ENCODE results near the gene IL21R. TPM values are rescaled to one million over a fixed set of nuclear protein-coding genes. Genes with fewer than 3 reads are reported as not detected.

Gene IL21R
- total and polyA plus RNA-seq, 10 of the 15 experiments (the other 5 are each of a cell fraction or from before 2014, with no cell fraction given), result 5.3 to 138 (median 82.5) TPM

- intact Hi-C loops (cut with micrococcal nuclease; ENCODE audit: unreplicated experiment), result no loop called here
- in situ Hi-C loops (cut with MboI), result loop anchor here (25.0 kb wide), 1 partner anchor 1522 kb away; no protein-coding TSS in a partner anchor
- TF ChIP-seq BCL11A (IDR thresholded peaks at IDR 0.05; ENCODE audit: low read depth, low read length) (no peak), POLR2AphosphoS2 (IDR thresholded peaks at IDR 0.05; ENCODE audit: low read depth, low read length) (no peak), ZNF217 (IDR thresholded peaks at IDR 0.05) (no peak), FOXK2 (IDR thresholded peaks at IDR 0.05) (no peak), SMARCA5 (IDR thresholded peaks at IDR 0.05) (no peak)
- Histone ChIP-seq H2AFZ (ENCODE audit: control insufficient read depth, low read depth, low read length) (no peak overlapping the region), H3K27ac (ENCODE audit: control insufficient read depth, insufficient read depth) (no peak overlapping the region), H3K9ac (ENCODE audit: control insufficient read depth, insufficient read depth, low read length) (no peak overlapping the region), H3K9me3 (replicated peaks; ENCODE audit: control insufficient read depth, insufficient read depth, low read length) (no peaks in the 10 kb centered on the region), H4K20me1 (ENCODE audit: control insufficient read depth, insufficient read depth) (no peaks in the 10 kb centered on the region), H3K36me3 (ENCODE audit: control insufficient read depth in 2 of 2, insufficient read depth in 2 of 2, low read length in 1 of 2) (peaks cover 5 to 43% of the 10 kb centered on the region in 2 experiments; a peak in 3 of 4 replicates), H3K4me1 (ENCODE audit: control insufficient read depth, insufficient read depth, low read length) (no peaks in the 10 kb centered on the region), H3K4me3 (no peak overlapping the region), H3K79me2 (ENCODE audit: control insufficient read depth, insufficient read depth, low read length) (no peaks in the 10 kb centered on the region), H3K27me3 (replicated peaks in 1 of 2; ENCODE audit: control insufficient read depth in 2 of 2, insufficient read depth in 2 of 2, low read length in 1 of 2) (no peaks in the 10 kb centered on the region), H3K4me2 (ENCODE audit: control insufficient read depth, insufficient read depth) (no peak overlapping the region)
- ChIA-PET POLR2A (no interaction called here), RAD21 (ENCODE audit: unreplicated experiment) (no interaction called here), SMC1A (ENCODE audit: uncharacterized antibody, unreplicated experiment) (interaction anchor here (1.1 kb wide), 1 partner anchor 14 kb away, joined by 4 read pairs; no protein-coding TSS in a partner anchor), CTCF (interaction anchor here (3.6 kb wide), 1 partner anchor 125 kb away, joined by 17 read pairs; no protein-coding TSS in a partner anchor)
- FAIRE-seq, result no peak
- WGBS (ENCODE audit: insufficient coverage, insufficient replicate concordance, low lambda C conversion rate, missing lambda C conversion rate), result 92% methylated on average over 4 of the region's 4 CpGs
- ATAC-seq, result no peak
- no peak for DNase-seq (ENCODE audit: low read depth, low spot score)
- BruUV-seq (replicated peaks), result no TSS peak
Measured at GRCh38 chr16:27359051-27359450, 42.9 kb upstream of the IL21R start.

GRCh38 chr16:27359615-27360014 lies 42.4 kb upstream of the IL21R start:
- no peaks in the 10 kb centered on the region for H3K79me2 ChIP-seq (ENCODE audit: control insufficient read depth, insufficient read depth, low read length)
- FAIRE-seq, result no peak
- H4K20me1 ChIP-seq (ENCODE audit: control insufficient read depth, insufficient read depth), result no peaks in the 10 kb centered on the region
- intact Hi-C loops (cut with micrococcal nuclease; ENCODE audit: unreplicated experiment) (no loop called here), in situ Hi-C loops (cut with MboI) (loop anchor here (25.0 kb wide), 1 partner anchor 1522 kb away; no protein-coding TSS in a partner anchor)
- RAD21 ChIA-PET (ENCODE audit: unreplicated experiment), result no interaction called here
- H3K27ac ChIP-seq (ENCODE audit: control insufficient read depth, insufficient read depth), result no peak overlapping the region
- no peak overlapping the region for H2AFZ ChIP-seq (ENCODE audit: control insufficient read depth, low read depth, low read length)
- CTCF ChIA-PET, result interaction anchor here (3.6 kb wide), 1 partner anchor 125 kb away, joined by 17 read pairs; no protein-coding TSS in a partner anchor
- TF ChIP-seq EGR1 (IDR thresholded peaks at IDR 0.05; ENCODE audit: borderline replicate concordance in 1 of 2, low read depth in 2 of 2, low read length in 2 of 2) (no peak), POLR2AphosphoS5 (IDR thresholded peaks at IDR 0.05; ENCODE audit: low read length) (no peak), MTA2 (IDR thresholded peaks at IDR 0.05; ENCODE audit: low read depth) (no peak), IRF4 (IDR thresholded peaks at IDR 0.05; ENCODE audit: low read depth, low read length) (no peak), CREB1 (IDR thresholded peaks at IDR 0.05; ENCODE audit: low read depth) (no peak), E2F4 (IDR thresholded peaks at IDR 0.05; ENCODE audit: low read depth, low read length) (no peak), HCFC1 (IDR thresholded peaks at IDR 0.05; ENCODE audit: low read length) (no peak), CHD4 (IDR thresholded peaks at IDR 0.05) (no peak), CHD2 (IDR thresholded peaks at IDR 0.05; ENCODE audit: borderline replicate concordance, low read depth, low read length) (no peak), GABPA (IDR thresholded peaks at IDR 0.05; ENCODE audit: low read depth) (no peak), ATF7 (IDR thresholded peaks at IDR 0.05; ENCODE audit: low read depth) (no peak)
- TF ChIP-seq, protein P1, sequence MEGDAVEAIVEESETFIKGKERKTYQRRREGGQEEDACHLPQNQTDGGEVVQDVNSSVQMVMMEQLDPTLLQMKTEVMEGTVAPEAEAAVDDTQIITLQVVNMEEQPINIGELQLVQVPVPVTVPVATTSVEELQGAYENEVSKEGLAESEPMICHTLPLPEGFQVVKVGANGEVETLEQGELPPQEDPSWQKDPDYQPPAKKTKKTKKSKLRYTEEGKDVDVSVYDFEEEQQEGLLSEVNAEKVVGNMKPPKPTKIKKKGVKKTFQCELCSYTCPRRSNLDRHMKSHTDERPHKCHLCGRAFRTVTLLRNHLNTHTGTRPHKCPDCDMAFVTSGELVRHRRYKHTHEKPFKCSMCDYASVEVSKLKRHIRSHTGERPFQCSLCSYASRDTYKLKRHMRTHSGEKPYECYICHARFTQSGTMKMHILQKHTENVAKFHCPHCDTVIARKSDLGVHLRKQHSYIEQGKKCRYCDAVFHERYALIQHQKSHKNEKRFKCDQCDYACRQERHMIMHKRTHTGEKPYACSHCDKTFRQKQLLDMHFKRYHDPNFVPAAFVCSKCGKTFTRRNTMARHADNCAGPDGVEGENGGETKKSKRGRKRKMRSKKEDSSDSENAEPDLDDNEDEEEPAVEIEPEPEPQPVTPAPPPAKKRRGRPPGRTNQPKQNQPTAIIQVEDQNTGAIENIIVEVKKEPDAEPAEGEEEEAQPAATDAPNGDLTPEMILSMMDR (IDR thresholded peaks at IDR 0.05 in 2 of 3, conservative IDR thresholded peaks at IDR 0.05 in 1 of 3; ENCODE audit: control insufficient read depth in 2 of 3, extremely low read depth in 1 of 3, insufficient read depth in 1 of 3, low read depth in 3 of 3, low read length in 3 of 3), result no peak
- no peak for DNase-seq (ENCODE audit: low read depth, low spot score)
- no peak overlapping the region for H3K4me2 ChIP-seq (ENCODE audit: control insufficient read depth, insufficient read depth)
- H3K4me3 ChIP-seq, result no peak overlapping the region
- no peaks in the 10 kb centered on the region for H3K27me3 ChIP-seq (replicated peaks in 1 of 2; ENCODE audit: control insufficient read depth in 2 of 2, insufficient read depth in 2 of 2, low read length in 1 of 2)
- SMC1A ChIA-PET (ENCODE audit: uncharacterized antibody, unreplicated experiment), result interaction anchor here (1.1 kb wide), 1 partner anchor 15 kb away, joined by 4 read pairs; no protein-coding TSS in a partner anchor
- POLR2A ChIA-PET, result no interaction called here
- no peak for ATAC-seq
- 69% methylated on average over 3 of the region's 6 CpGs for WGBS (ENCODE audit: insufficient coverage, insufficient replicate concordance, low lambda C conversion rate, missing lambda C conversion rate)
- no peaks in the 10 kb centered on the region for H3K9me3 ChIP-seq (replicated peaks; ENCODE audit: control insufficient read depth, insufficient read depth, low read length)
- H3K36me3 ChIP-seq (ENCODE audit: control insufficient read depth in 2 of 2, insufficient read depth in 2 of 2, low read length in 1 of 2), result peaks cover under 1 to 40% of the 10 kb centered on the region in 2 experiments; a peak in 3 of 4 replicates
- H3K9ac ChIP-seq (ENCODE audit: control insufficient read depth, insufficient read depth, low read length), result no peak overlapping the region
- BruUV-seq (replicated peaks), result no TSS peak
- 0 out of 2 replicates have a peak, but pooled peaks cover 6% of the 10 kb centered on the region for H3K4me1 ChIP-seq (ENCODE audit: control insufficient read depth, insufficient read depth, low read length)
